CD4-positive, CD25-positive, alpha-beta regulatory T cell (primary cell): ENCODE data around the gene CD7. TPM values are rescaled to one million over a fixed set of nuclear protein-coding genes. Genes with fewer than 3 reads are reported as not detected.

Experiments
- ATAC-seq, 2 donors: fragments of 150-1000 bp; cut with Tn5 transposase; one replicate each; pipeline ENCODE4 v1.10.0; 2021; ENCODE audit warnings: low read depth in 2 of 2, moderate number of reproducible peaks in 2 of 2, moderate library complexity in 1 of 2
- DNase-seq, 3 donors: peaks; one replicate each; pipeline versions ENCODE4 v3.0.0 to v3.0.0-alpha.2; 2012 to 2022; ENCODE audit warnings: mixed read lengths in 1 of 3
- H3K27ac ChIP-seq: one replicate; pipeline ENCODE4 v1.7.0; 2013; ENCODE audit warnings: mild to moderate bottlenecking, low read length; ENCODE audit not compliant: insufficient read depth, poor library complexity, severe bottlenecking
- H3K27me3 ChIP-seq: one replicate; pipeline ENCODE4 v1.7.0; 2013; ENCODE audit warnings: low read length; ENCODE audit not compliant: control insufficient read depth, insufficient read depth
- H3K36me3 ChIP-seq: one replicate; pipeline ENCODE4 v1.7.0; 2013; ENCODE audit warnings: mild to moderate bottlenecking, low read length, moderate library complexity; ENCODE audit not compliant: control insufficient read depth, insufficient read depth
- H3K4me1 ChIP-seq: 2 replicates; pipeline ENCODE4 v1.7.0; 2013; ENCODE audit warnings: mild to moderate bottlenecking, low read length; ENCODE audit not compliant: insufficient read depth, control insufficient read depth, poor library complexity, severe bottlenecking
- H3K4me3 ChIP-seq: one replicate; pipeline ENCODE4 v1.7.0; 2013; ENCODE audit warnings: low read depth, mild to moderate bottlenecking, low read length, moderate library complexity
- H3K9me3 ChIP-seq, 2 experiments: 1 replicate in 1 of 2; 2 replicates in 1 of 2; pipeline ENCODE4 v1.7.0; 2013; ENCODE audit warnings: low read length in 2 of 2, mild to moderate bottlenecking in 1 of 2, moderate library complexity in 1 of 2; ENCODE audit not compliant: control insufficient read depth in 2 of 2
- H3K27ac Mint-ChIP-seq, 3 donors: one replicate each; pipeline ENCODE4 v1.8.0; 2020 to 2022; ENCODE audit warnings: mild to moderate bottlenecking in 3 of 3, mixed read lengths in 3 of 3, moderate library complexity in 2 of 3
- H3K27me3 Mint-ChIP-seq: one replicate; pipeline ENCODE4 v1.8.0; 2022; ENCODE audit warnings: mild to moderate bottlenecking, mixed read lengths
- H3K36me3 Mint-ChIP-seq: one replicate; pipeline ENCODE4 v1.8.0; 2020; ENCODE audit warnings: mixed read lengths
- H3K4me1 Mint-ChIP-seq, 4 donors: one replicate each; pipeline ENCODE4 v1.8.0; 2020 to 2022; ENCODE audit warnings: mixed read lengths in 4 of 4, mild to moderate bottlenecking in 1 of 4
- H3K4me3 Mint-ChIP-seq, 4 donors: one replicate each; pipeline ENCODE4 v1.8.0; 2020 to 2022; ENCODE audit warnings: mild to moderate bottlenecking in 4 of 4, mixed read lengths in 4 of 4, moderate library complexity in 3 of 4
- H3K9me3 Mint-ChIP-seq, 7 donors: one replicate each; pipeline ENCODE4 v1.8.0; 2020 to 2022; ENCODE audit warnings: mixed read lengths in 7 of 7, mild to moderate bottlenecking in 3 of 7, moderate library complexity in 2 of 7
- polyA plus RNA-seq, 4 donors: library from polyadenylated mRNA; unstranded; fragments of 300-500 nt; fragmentation: Illumina TruSeq; gene quantifications; one replicate each; pipeline ENCODE4 v1.2.3, GENCODE V29; 2021
- total RNA-seq: library from RNA; stranded (reverse); gene quantifications from one replicate; pipeline ENCODE4 v1.2.3, GENCODE V29; 2022

The CD7 gene
- total and polyA plus RNA-seq, 5 donors from 2014 or later: 56.3 to 140 (median 75.4) TPM

DNA sequence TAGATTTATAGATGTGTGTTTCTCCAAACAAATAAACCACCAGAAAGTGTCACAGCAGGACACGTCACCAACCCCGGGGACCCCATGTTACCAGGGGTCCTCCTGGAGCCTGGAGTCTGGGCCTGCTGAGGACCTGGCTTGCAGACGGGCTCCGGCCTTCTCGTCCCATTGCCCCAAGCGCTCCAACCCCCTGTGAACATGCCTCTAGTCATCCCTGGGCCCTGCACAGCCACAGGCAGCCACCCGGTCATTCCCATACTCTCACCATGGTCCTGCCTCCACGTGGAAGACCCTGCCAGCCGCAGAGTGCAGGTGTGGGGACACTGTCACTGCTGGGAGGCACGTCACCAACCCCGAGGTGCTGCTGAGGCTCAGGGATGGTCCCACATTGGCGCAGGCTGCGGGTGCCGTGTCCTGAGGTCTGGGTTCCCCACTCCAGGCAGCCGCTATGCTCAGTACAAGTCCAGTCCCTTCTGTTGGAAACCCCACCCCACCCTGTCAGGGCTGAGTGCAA is 11.6 kb upstream of the CD7 start:
- no peaks in the 10 kb centered on the region for H3K36me3 Mint-ChIP-seq
- peaks cover 24% of the 10 kb centered on the region for H3K27me3 Mint-ChIP-seq
- no peak overlapping the region for H3K27ac ChIP-seq
- peaks cover 17% of the 10 kb centered on the region for H3K4me1 ChIP-seq
- no peak for ATAC-seq
- H3K4me3 ChIP-seq: no peak overlapping the region
- no peak overlapping the region for H3K27ac Mint-ChIP-seq
- no peaks in the 10 kb centered on the region for H3K27me3 ChIP-seq
- H3K4me3 Mint-ChIP-seq: no peak overlapping the region
- H3K9me3 Mint-ChIP-seq: no peaks in the 10 kb centered on the region
- H3K9me3 ChIP-seq: no peaks in the 10 kb centered on the region
- peaks cover 0 to 15% (median 10%) of the 10 kb centered on the region in 4 donors for H3K4me1 Mint-ChIP-seq
- no peak for DNase-seq
- no peaks in the 10 kb centered on the region for H3K36me3 ChIP-seq

GRCh38 chr17:82328141-82328993 is 11.0 kb upstream of the CD7 start:
- Mint-ChIP-seq H3K4me3 (no peak overlapping the region), H3K9me3 (no peaks in the 10 kb centered on the region), H3K27me3 (peaks cover 24% of the 10 kb centered on the region), H3K27ac (no peak overlapping the region), H3K4me1 (peaks cover 0 to 15% (median 10%) of the 10 kb centered on the region in 4 donors), H3K36me3 (no peaks in the 10 kb centered on the region)
- H3K36me3 ChIP-seq: no peaks in the 10 kb centered on the region
- DNase-seq (no peak), ATAC-seq (no peak)
- no peaks in the 10 kb centered on the region for H3K9me3 ChIP-seq
- H3K27me3 ChIP-seq: no peaks in the 10 kb centered on the region
- H3K27ac ChIP-seq: no peak overlapping the region
- no peak overlapping the region for H3K4me3 ChIP-seq
- H3K4me1 ChIP-seq: peaks cover 11% of the 10 kb centered on the region

DNA sequence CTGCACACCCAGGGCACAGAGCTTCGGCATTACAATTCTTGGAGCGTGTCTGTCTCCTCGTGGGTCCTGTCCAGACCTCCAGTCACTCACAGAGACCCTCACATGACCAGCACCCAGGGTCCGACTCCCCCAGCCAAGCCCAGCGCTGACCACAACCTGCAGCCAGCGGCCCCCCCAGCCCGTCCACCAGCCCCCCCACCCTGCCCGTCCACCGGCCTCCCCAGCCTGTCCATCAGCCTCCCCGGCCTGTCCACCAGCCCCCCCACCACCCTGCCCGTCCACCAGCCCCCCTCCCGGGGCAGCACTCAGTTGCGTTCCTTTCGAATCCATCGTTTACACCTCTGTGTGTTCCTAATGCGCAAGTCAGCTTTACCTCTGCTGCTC is 10.3 kb upstream of the CD7 start:
- H3K4me3 ChIP-seq: no peak overlapping the region
- H3K36me3 Mint-ChIP-seq: no peaks in the 10 kb centered on the region
- no peaks in the 10 kb centered on the region for H3K9me3 ChIP-seq
- no peak overlapping the region for H3K27ac Mint-ChIP-seq
- peaks cover 21% of the 10 kb centered on the region for H3K27me3 Mint-ChIP-seq
- H3K36me3 ChIP-seq: no peaks in the 10 kb centered on the region
- H3K4me1 ChIP-seq: peaks cover 5% of the 10 kb centered on the region
- no peak for DNase-seq
- no peak for ATAC-seq
- H3K9me3 Mint-ChIP-seq: no peaks in the 10 kb centered on the region
- no peaks in the 10 kb centered on the region for H3K27me3 ChIP-seq
- H3K27ac ChIP-seq: no peak overlapping the region
- no peak overlapping the region for H3K4me3 Mint-ChIP-seq
- peaks cover 0 to 12% (median 6%) of the 10 kb centered on the region in 4 donors for H3K4me1 Mint-ChIP-seq

- ATAC-seq (no peak), DNase-seq (no peak)
- no peaks in the 10 kb centered on the region for H3K9me3 ChIP-seq
- no peaks in the 10 kb centered on the region for H3K36me3 ChIP-seq
- H3K9me3 Mint-ChIP-seq: no peaks in the 10 kb centered on the region
- H3K27ac Mint-ChIP-seq: no peak overlapping the region
- H3K36me3 Mint-ChIP-seq: no peaks in the 10 kb centered on the region
- H3K27me3 Mint-ChIP-seq: peaks cover 16% of the 10 kb centered on the region
- H3K4me1 ChIP-seq: peaks cover 5% of the 10 kb centered on the region
- no peaks in the 10 kb centered on the region for H3K27me3 ChIP-seq
- no peak overlapping the region for H3K4me3 ChIP-seq
- no peak overlapping the region for H3K4me3 Mint-ChIP-seq
- peaks cover 0 to 9% (median 5%) of the 10 kb centered on the region in 4 donors for H3K4me1 Mint-ChIP-seq
- H3K27ac ChIP-seq: no peak overlapping the region
These were observed 9.9 kb upstream of the CD7 start for GRCh38 chr17:82327289-82327688.

- Histone ChIP-seq H3K9me3 (no peaks in the 10 kb centered on the region), H3K4me3 (no peak overlapping the region), H3K27ac (no peak overlapping the region), H3K36me3 (no peaks in the 10 kb centered on the region), H3K4me1 (peaks cover 22% of the 10 kb centered on the region), H3K27me3 (no peaks in the 10 kb centered on the region)
- no peak overlapping the region for H3K27ac Mint-ChIP-seq
- no peaks in the 10 kb centered on the region for H3K9me3 Mint-ChIP-seq
- DNase-seq (no peak), ATAC-seq (no peak)
- peaks cover 10% of the 10 kb centered on the region for H3K27me3 Mint-ChIP-seq
- H3K4me1 Mint-ChIP-seq: peaks cover 0 to 18% (median 9%) of the 10 kb centered on the region in 4 donors
- H3K36me3 Mint-ChIP-seq: no peaks in the 10 kb centered on the region
- H3K4me3 Mint-ChIP-seq: peak overlapping the region in 2 of 4 donors; percentile 21 to 29
These were observed 8.1 kb upstream of the CD7 start for GRCh38 chr17:82325286-82326180.

DNA sequence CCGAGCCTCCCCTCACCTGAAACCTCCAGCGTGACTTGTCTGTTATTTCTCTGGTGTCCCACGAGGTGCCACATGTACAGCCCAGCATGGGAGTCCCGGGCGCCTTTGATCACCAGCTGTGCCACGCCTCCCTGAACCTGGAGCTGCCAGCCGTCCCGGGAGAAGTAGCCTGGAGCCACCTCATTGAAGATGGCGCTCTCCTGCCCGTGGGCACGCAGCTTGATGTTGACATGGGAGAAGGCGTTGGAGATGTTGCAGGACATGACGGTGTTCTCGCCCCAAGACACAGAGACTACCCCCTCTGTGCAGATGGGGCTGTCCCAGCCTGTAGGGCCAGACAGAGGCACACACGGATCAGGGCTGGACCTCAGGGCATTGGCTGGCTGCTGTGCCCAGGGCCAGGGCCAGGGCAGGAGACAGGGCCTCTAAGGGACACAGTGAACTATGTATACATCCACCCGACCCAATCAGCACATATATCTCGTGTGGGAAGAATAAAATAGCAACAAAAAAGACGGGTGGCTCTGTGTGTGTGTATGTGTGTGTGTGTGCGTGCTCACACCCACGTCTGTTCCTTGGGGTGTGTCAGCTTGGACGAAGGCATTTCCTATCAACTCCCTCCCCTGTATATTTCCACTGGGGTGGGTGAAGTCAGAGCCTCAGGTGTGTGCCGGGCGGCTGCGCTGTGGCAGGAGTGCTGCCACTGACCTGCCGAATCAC is 7.3 kb upstream of the CD7 start:
- peaks cover 10% of the 10 kb centered on the region for H3K27me3 Mint-ChIP-seq
- ATAC-seq: no peak

GRCh38 chr17:82323514-82324234 is 6.3 kb upstream of the CD7 start:
- no peaks in the 10 kb centered on the region for H3K36me3 Mint-ChIP-seq
- peaks cover 7% of the 10 kb centered on the region for H3K27me3 Mint-ChIP-seq
- H3K4me1 ChIP-seq: peaks cover 23% of the 10 kb centered on the region
- no peaks in the 10 kb centered on the region for H3K9me3 Mint-ChIP-seq
- H3K4me3 ChIP-seq: no peak overlapping the region
- H3K27me3 ChIP-seq: no peaks in the 10 kb centered on the region
- no peak overlapping the region for H3K27ac ChIP-seq
- H3K4me3 Mint-ChIP-seq: peak overlapping the region in 1 of 4 donors; percentile 28
- no peaks in the 10 kb centered on the region for H3K9me3 ChIP-seq
- DNase-seq (no peak), ATAC-seq (no peak)
- H3K36me3 ChIP-seq: no peaks in the 10 kb centered on the region
- peaks cover 0 to 18% (median 9%) of the 10 kb centered on the region in 4 donors for H3K4me1 Mint-ChIP-seq
- H3K27ac Mint-ChIP-seq: no peak overlapping the region

More for the DNA sequence above, 7.3 kb upstream of the CD7 start:
- Histone ChIP-seq H3K27ac (no peak overlapping the region), H3K4me1 (peaks cover 23% of the 10 kb centered on the region), H3K36me3 (no peaks in the 10 kb centered on the region), H3K27me3 (no peaks in the 10 kb centered on the region), H3K4me3 (no peak overlapping the region), H3K9me3 (no peaks in the 10 kb centered on the region)
- peaks cover 0 to 18% (median 9%) of the 10 kb centered on the region in 4 donors for H3K4me1 Mint-ChIP-seq
- no peaks in the 10 kb centered on the region for H3K9me3 Mint-ChIP-seq
- peak overlapping the region in 1 of 3 donors; percentile 25 for H3K27ac Mint-ChIP-seq
- no peaks in the 10 kb centered on the region for H3K36me3 Mint-ChIP-seq
- DNase-seq: no peak
- H3K4me3 Mint-ChIP-seq: peak overlapping the region in 2 of 4 donors; percentile 22 to 44
